H1 (cell line): Measurements from ENCODE around the gene AP3D1. TPM values are rescaled to one million over a fixed set of nuclear protein-coding genes. Genes with fewer than 3 reads are reported as not detected.

Experiments
- NRF1 ChIP-seq: IDR thresholded peaks from 2 replicates; pipeline ENCODE4 v1.6.1; 2011; ENCODE audit warnings: mild to moderate bottlenecking, low read depth, low read length, improper control_type of control experiment
- polyA plus RNA-seq, 7 experiments: library from polyadenylated mRNA; depleted of rRNA in 3 of 7; stranded (reverse) in 5 of 7; unstranded in 2 of 7; fragments of >200 nt in 5 of 7; fragments of 200-250 nt in 2 of 7; gene quantifications; 1 replicate in 5 of 7; 2 replicates in 1 of 7; 4 replicates in 1 of 7; pipeline versions ENCODE4 v1.2.1 to v1.2.3, GENCODE V29; 2011 to 2013; ENCODE audit warnings: missing spikeins in 2 of 7, mixed read lengths in 2 of 7
- total RNA-seq: library from RNA; stranded (reverse); fragmentation: NEBNext Ultra II Directional; extraction: Animal tissue kit (Norgen Biotek cat#: 25700); gene quantifications from 2 replicates; pipeline ENCODE4 v1.2.1, GENCODE V29; 2021
- TF ChIP-seq, protein P1 (sequence below), 3 experiments: IDR thresholded peaks; 1 replicate in 2 of 3; 2 replicates in 1 of 3; pipeline versions ENCODE4 v1.5.1 to v1.6.1; 2011; ENCODE audit warnings: low read length in 3 of 3, mild to moderate bottlenecking in 3 of 3, inconsistent platforms in 2 of 3, low read depth in 1 of 3, moderate library complexity in 1 of 3; ENCODE audit not compliant: insufficient read depth in 1 of 3; ENCODE audit errors: control extremely low read depth in 1 of 3

The AP3D1 gene
- total and polyA plus RNA-seq, 2 of the 8 experiments (the other 6 are each of a cell fraction or from before 2014, with no cell fraction given), result 161 to 174 TPM

DNA sequence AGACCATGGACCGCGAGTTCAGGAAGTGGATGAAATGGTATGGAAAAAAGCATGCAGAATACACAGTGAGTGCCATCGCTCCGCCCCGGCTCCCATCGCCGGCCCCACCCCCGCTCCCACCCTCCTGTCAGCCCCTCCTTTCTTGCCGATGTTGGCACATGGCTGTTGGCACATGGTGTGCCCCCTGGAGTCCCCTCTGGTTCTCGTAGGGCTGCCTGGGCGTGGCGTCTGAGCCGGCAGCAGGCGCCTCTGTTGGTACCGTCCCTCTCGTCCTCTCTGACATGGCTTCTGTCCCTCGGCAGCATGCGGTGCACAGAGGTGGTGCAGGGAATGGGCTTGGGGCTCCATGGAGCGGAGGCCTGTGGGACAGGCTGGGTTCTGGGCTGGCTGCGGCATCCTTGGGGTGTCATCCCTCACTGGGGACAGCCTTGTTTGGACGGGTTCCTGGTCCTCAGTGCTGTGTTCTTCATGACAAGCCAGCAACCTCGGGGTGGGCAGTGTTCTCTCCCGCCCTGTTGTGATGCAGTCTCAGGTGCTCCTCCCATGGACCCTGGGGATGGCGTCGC is 43.2 kb upstream of the AP3D1 start (continued):
- TF ChIP-seq NRF1, result no peak
- TF ChIP-seq, protein P1, sequence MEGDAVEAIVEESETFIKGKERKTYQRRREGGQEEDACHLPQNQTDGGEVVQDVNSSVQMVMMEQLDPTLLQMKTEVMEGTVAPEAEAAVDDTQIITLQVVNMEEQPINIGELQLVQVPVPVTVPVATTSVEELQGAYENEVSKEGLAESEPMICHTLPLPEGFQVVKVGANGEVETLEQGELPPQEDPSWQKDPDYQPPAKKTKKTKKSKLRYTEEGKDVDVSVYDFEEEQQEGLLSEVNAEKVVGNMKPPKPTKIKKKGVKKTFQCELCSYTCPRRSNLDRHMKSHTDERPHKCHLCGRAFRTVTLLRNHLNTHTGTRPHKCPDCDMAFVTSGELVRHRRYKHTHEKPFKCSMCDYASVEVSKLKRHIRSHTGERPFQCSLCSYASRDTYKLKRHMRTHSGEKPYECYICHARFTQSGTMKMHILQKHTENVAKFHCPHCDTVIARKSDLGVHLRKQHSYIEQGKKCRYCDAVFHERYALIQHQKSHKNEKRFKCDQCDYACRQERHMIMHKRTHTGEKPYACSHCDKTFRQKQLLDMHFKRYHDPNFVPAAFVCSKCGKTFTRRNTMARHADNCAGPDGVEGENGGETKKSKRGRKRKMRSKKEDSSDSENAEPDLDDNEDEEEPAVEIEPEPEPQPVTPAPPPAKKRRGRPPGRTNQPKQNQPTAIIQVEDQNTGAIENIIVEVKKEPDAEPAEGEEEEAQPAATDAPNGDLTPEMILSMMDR (IDR thresholded peaks at IDR 0.05; ENCODE audit: control extremely low read depth in 1 of 3, insufficient read depth in 1 of 3, low read depth in 1 of 3, low read length in 3 of 3), result no peak
